ENCODE data around the gene HCN4. TPM values are rescaled to one million over a fixed set of nuclear protein-coding genes. Genes with fewer than 3 reads are reported as not detected.

The HCN4 gene
- total RNA-seq, 1 donor from 2014 or later: not detected

DNA sequence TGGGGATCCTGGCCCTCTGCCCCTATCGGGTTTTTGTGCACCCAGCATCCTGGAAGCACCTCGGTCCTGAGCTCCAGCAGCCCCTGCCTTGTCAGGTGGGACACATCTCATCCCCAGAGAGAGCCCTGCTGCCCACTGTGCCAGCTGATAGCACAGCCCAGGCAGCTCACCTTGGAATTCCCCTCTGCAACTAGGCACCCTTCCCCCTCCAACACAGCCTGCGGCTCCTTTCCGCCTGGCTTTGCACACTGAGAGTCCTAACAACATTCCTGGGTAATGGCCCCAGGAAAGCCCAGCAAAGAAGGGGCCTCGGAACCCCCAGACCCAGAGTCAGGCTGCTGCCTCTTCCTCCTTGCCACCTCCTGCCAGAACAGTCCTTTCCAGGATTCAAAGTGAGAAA is 5.9 kb downstream of the HCN4 start:
- Histone ChIP-seq H3K27me3 (peaks cover 1% of the 10 kb centered on the region), H3K27ac (no peak overlapping the region), H3K36me3 (no peaks in the 10 kb centered on the region), H3K4me1 (peaks cover 0 to 2% of the 10 kb centered on the region in 2 donors), H3K4me3 (no peak overlapping the region), H3K9me3 (no peaks in the 10 kb centered on the region)
- no peak for DNase-seq (ENCODE audit: low spot score in 2 of 2)
- intact Hi-C loops (cut with DNase I): no loop called here
- TF ChIP-seq, protein P1, sequence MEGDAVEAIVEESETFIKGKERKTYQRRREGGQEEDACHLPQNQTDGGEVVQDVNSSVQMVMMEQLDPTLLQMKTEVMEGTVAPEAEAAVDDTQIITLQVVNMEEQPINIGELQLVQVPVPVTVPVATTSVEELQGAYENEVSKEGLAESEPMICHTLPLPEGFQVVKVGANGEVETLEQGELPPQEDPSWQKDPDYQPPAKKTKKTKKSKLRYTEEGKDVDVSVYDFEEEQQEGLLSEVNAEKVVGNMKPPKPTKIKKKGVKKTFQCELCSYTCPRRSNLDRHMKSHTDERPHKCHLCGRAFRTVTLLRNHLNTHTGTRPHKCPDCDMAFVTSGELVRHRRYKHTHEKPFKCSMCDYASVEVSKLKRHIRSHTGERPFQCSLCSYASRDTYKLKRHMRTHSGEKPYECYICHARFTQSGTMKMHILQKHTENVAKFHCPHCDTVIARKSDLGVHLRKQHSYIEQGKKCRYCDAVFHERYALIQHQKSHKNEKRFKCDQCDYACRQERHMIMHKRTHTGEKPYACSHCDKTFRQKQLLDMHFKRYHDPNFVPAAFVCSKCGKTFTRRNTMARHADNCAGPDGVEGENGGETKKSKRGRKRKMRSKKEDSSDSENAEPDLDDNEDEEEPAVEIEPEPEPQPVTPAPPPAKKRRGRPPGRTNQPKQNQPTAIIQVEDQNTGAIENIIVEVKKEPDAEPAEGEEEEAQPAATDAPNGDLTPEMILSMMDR (IDR thresholded peaks at IDR 0.05): no peak

DNA sequence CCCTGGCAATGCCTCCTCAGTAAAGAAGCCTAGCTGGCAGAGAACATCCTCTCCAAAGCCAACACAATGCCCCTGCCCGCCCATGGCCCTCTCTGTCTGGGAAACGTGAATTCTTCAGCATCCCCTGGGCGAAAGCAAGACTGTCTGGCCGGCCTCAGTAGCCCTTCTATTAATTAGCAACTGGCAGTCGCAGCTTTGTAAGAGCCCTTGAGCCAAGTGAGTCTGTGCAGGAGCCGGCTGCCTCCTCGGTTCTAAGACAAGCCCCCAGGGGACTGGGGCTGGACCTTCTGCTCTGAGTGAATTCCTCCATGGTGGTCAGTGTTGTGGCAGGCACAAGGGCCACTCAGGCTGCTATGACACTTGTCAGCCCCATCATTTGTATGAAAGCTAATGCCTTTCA is 7.4 kb downstream of the HCN4 start:
- H3K4me3 ChIP-seq: no peak overlapping the region
- TF ChIP-seq, protein P1 (IDR thresholded peaks at IDR 0.05): no peak

DNA sequence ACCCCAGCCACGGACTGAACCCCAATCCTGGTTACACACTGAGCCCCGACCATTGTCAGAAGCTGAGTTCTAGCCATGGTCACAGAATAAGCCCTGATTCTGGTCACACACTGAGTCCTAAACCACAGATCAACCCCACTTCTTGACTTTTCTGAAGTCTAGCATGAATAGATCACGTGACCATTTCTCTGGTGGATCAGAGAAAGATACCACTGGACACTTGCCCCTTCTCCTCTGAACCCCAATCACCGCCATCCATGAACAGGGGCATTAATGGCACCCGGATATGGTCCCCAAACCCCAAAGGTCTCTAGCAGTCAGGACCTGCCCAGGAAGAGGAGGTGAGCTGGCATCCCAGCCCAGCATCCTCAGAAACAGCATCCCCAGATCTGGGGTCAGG is 9.1 kb downstream of the HCN4 start:
- TF ChIP-seq, protein P1 (IDR thresholded peaks at IDR 0.05): no peak
- intact Hi-C loops (cut with DNase I): no loop called here
- H3K9me3 ChIP-seq: no peaks in the 10 kb centered on the region
- H3K4me1 ChIP-seq: no peaks in the 10 kb centered on the region
- DNase-seq (ENCODE audit: low spot score in 2 of 2): no peak
- H3K4me3 ChIP-seq: no peak overlapping the region
- H3K27me3 ChIP-seq: no peaks in the 10 kb centered on the region
- no peak overlapping the region for H3K27ac ChIP-seq
- no peaks in the 10 kb centered on the region for H3K36me3 ChIP-seq

More for the DNA sequence above, 7.4 kb downstream of the HCN4 start:
- Histone ChIP-seq H3K27ac (no peak overlapping the region), H3K27me3 (no peaks in the 10 kb centered on the region), H3K36me3 (no peaks in the 10 kb centered on the region), H3K4me1 (no peaks in the 10 kb centered on the region), H3K9me3 (no peaks in the 10 kb centered on the region)
- intact Hi-C loops (cut with DNase I): no loop called here
- no peak for DNase-seq (ENCODE audit: low spot score in 2 of 2)

DNA sequence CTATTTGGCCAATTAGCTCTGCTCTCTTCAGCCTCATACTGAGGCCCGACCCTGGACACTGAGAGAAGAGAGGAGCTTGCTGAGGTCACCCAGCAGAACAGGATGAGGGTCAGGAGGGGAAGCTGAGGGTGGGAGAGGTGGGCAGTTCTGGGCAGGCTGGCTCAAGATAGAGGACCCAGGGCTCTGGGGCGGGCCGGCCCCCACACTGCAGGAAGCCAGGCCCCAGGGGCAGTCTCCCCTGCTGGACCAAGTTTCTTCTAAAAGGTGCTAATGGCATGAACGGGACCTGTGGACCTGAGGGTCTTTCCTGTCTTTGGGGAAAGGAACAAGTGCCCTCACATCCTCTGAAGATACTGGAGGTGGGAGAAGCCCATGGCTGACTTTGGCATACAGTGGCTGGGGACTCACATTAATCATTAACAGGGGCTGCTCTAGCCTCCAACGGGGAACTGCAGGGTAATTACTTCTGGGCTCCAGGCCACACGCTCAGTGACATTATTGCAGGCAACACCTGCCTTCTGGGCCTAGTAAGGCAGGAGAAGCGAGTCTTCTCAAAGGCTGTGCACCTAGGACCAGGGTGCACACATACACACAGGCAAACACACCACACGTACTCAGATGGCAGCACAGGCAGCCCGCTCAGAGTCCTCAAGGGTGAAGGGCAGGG is 10.6 kb downstream of the HCN4 start:
- TF ChIP-seq, protein P1 (IDR thresholded peaks at IDR 0.05): no peak
- intact Hi-C loops (cut with DNase I): no loop called here
- no peaks in the 10 kb centered on the region for H3K9me3 ChIP-seq
- H3K4me3 ChIP-seq: no peak overlapping the region
- H3K27ac ChIP-seq: no peak overlapping the region
- H3K27me3 ChIP-seq: no peaks in the 10 kb centered on the region
- H3K4me1 ChIP-seq: no peaks in the 10 kb centered on the region
- no peak for DNase-seq (ENCODE audit: low spot score in 2 of 2)
- H3K36me3 ChIP-seq: no peaks in the 10 kb centered on the region

DNA sequence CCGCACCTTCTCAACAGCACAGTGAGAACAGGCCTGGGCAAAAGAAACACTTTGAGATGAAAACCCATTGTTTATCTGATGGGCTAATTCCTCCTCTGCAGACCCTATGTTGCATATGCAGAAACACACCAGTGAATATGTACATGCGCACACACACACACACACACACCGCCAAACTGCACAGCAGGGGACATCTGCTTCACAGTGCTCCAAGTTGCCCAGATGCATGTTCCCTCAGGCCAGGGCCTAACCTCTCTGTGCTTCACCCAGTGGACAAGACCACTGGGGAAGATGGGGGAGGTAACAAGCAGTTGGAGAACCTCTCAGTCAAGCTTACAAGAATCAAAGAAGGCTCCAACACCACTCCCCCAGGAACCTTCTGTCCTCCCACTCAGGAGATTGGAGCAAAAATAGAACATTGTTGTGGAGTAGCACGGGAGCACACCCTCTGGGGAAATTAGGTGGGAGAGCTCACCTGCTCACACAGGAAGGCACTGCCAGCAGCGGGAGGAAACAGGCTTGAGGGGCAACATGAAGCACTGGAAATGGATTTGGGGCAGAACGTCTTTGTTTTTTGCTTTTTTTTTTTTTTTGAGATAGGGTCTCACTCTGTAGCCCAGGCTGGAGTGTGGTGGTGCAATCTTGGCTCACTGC is 13.0 kb downstream of the HCN4 start:
- no peak for DNase-seq (ENCODE audit: low spot score in 2 of 2)
- TF ChIP-seq, protein P1 (IDR thresholded peaks at IDR 0.05): no peak
- no peaks in the 10 kb centered on the region for H3K27me3 ChIP-seq
- intact Hi-C loops (cut with DNase I): no loop called here
- no peaks in the 10 kb centered on the region for H3K4me1 ChIP-seq
- no peak overlapping the region for H3K27ac ChIP-seq
- H3K4me3 ChIP-seq: no peak overlapping the region
- H3K9me3 ChIP-seq: no peaks in the 10 kb centered on the region
- no peaks in the 10 kb centered on the region for H3K36me3 ChIP-seq
